Upper lobe of left lung (tissue), 6 donors: ENCODE results near the gene GPC4. TPM values are rescaled to one million over a fixed set of nuclear protein-coding genes. Genes with fewer than 3 reads are reported as not detected.

Experiments used
- ATAC-seq, 2 donors: fragments of 200-7000 bp; cut with Tn5 transposase; one replicate each; pipeline ENCODE4 v1.9.1; 2022; ENCODE audit warnings: mild to moderate bottlenecking in 2 of 2, moderate library complexity in 2 of 2; ENCODE audit not compliant: low FRiP score in 2 of 2
- DNase-seq, 2 donors: peaks; one replicate each; pipeline ENCODE4 v3.0.0-alpha.2; 2019 to 2020
- H3K27ac ChIP-seq, 4 donors: fragments of 200-600 bp; sonication (generic); one replicate each; pipeline ENCODE4 v1.5.1; 2016 to 2019
- H3K27me3 ChIP-seq, 4 donors: fragments of 200-600 bp; sonication (generic); one replicate each; pipeline ENCODE4 v1.5.1; 2017 to 2019
- H3K36me3 ChIP-seq, 4 donors: fragments of 200-600 bp; sonication (generic); one replicate each; pipeline ENCODE4 v1.5.1; 2016 to 2019
- H3K4me1 ChIP-seq, 4 donors: fragments of 200-600 bp; sonication (generic); one replicate each; pipeline ENCODE4 v1.5.1; 2018 to 2019
- H3K4me3 ChIP-seq, 4 donors: fragments of 200-600 bp; sonication (generic); one replicate each; pipeline ENCODE4 v1.5.1; 2017 to 2019; ENCODE audit warnings: mild to moderate bottlenecking in 2 of 4, moderate library complexity in 1 of 4
- H3K9me3 ChIP-seq, 4 donors: fragments of 200-600 bp; sonication (generic); one replicate each; pipeline ENCODE4 v1.5.1; 2018 to 2019
- CTCF ChIP-seq, 6 experiments: fragments of 450-650 bp in 4 of 6; fragments of 200-600 bp in 2 of 6; sonication (generic) in 2 of 6; IDR thresholded peaks; one replicate each; pipeline ENCODE4 v1.5.1; 2016 to 2019; ENCODE audit warnings: antibody characterized with exemption in 6 of 6
- EP300 ChIP-seq, 4 donors: sonication (generic); formaldehyde crosslinking; IDR thresholded peaks; one replicate each; pipeline ENCODE4 v1.5.1; 2017; ENCODE audit warnings: antibody characterized with exemption in 4 of 4, control low read depth in 2 of 4
- POLR2A ChIP-seq, 4 donors: fragments of 450-650 bp; IDR thresholded peaks; one replicate each; pipeline ENCODE4 v1.5.1; 2016 to 2017; ENCODE audit warnings: antibody characterized with exemption in 4 of 4, mild to moderate bottlenecking in 2 of 4
- POLR2AphosphoS5 ChIP-seq, 2 donors: sonication (generic); formaldehyde crosslinking; IDR thresholded peaks; one replicate each; pipeline ENCODE4 v1.5.1; 2017; ENCODE audit warnings: antibody characterized with exemption in 2 of 2
- WGBS, 2 donors: methylation state at CpG; one replicate each; pipeline ENCODE4 v1.1.5; 2017 to 2018; 5-methylcytosine and 5-hydroxymethylcytosine counted together
- total RNA-seq, 6 donors: library from RNA; depleted of rRNA in 4 of 6; stranded (reverse); fragments of >200 nt in 4 of 6; gene quantifications; one replicate each; pipeline versions ENCODE4 v1.1.0 to v1.2.1, GENCODE V29; 2016 to 2021
- donor health status: DM: no; HTN: no; CAD: no; lungs with moderate emphysema.
- donor health status: DM: no; HTN: yes; CAD: no; lungs with severe emphysema.

Gene GPC4
- total RNA-seq, 6 donors from 2014 or later: 18.5 to 59.2 (median 32.6) TPM

- Histone ChIP-seq H3K9me3 (no peaks in the 10 kb centered on the region), H3K4me3 (no peak overlapping the region), H3K4me1 (no peaks in the 10 kb centered on the region), H3K27me3 (no peaks in the 10 kb centered on the region), H3K36me3 (no peaks in the 10 kb centered on the region), H3K27ac (no peak overlapping the region)
- ATAC-seq (no peak), DNase-seq (no peak)
- 43 to 55% methylated on average over 4 to 5 of the region's 5 CpGs for WGBS, 2 donors
- TF ChIP-seq CTCF (IDR thresholded peaks at IDR 0.05) (no peak), POLR2A (IDR thresholded peaks at IDR 0.05) (no peak), POLR2AphosphoS5 (IDR thresholded peaks at IDR 0.05) (no peak), EP300 (IDR thresholded peaks at IDR 0.05) (no peak)
Observed at GRCh38 chrX:133390676-133391075, 24.6 kb downstream of the GPC4 start.

- TF ChIP-seq CTCF (IDR thresholded peaks at IDR 0.05) (no peak), EP300 (IDR thresholded peaks at IDR 0.05) (no peak), POLR2A (IDR thresholded peaks at IDR 0.05) (no peak), POLR2AphosphoS5 (IDR thresholded peaks at IDR 0.05) (no peak)
- ATAC-seq: no peak
- Histone ChIP-seq H3K27me3 (no peaks in the 10 kb centered on the region), H3K36me3 (no peaks in the 10 kb centered on the region), H3K4me3 (no peak overlapping the region), H3K4me1 (no peaks in the 10 kb centered on the region), H3K9me3 (no peaks in the 10 kb centered on the region), H3K27ac (no peak overlapping the region)
- 83 to 86% methylated on average over 5 to 6 of the region's 6 CpGs for WGBS, 2 donors
- no peak for DNase-seq
Observed at GRCh38 chrX:133389975-133390374, 25.3 kb downstream of the GPC4 start.

- H3K4me1 ChIP-seq: no peaks in the 10 kb centered on the region
- no peak for DNase-seq
- TF ChIP-seq POLR2A (IDR thresholded peaks at IDR 0.05) (no peak), EP300 (IDR thresholded peaks at IDR 0.05) (no peak), CTCF (IDR thresholded peaks at IDR 0.05) (no peak), POLR2AphosphoS5 (IDR thresholded peaks at IDR 0.05) (no peak)
- no peak overlapping the region for H3K27ac ChIP-seq
- no peaks in the 10 kb centered on the region for H3K27me3 ChIP-seq
- WGBS, 2 donors: 70 to 83% methylated on average over 4 to 6 of the region's 6 CpGs
- H3K9me3 ChIP-seq: no peaks in the 10 kb centered on the region
- H3K36me3 ChIP-seq: no peaks in the 10 kb centered on the region
- no peak overlapping the region for H3K4me3 ChIP-seq
- ATAC-seq: no peak
Observed at GRCh38 chrX:133384454-133384853, 30.8 kb downstream of the GPC4 start.

- H3K27ac ChIP-seq: no peak overlapping the region
- no peak overlapping the region for H3K4me3 ChIP-seq
- H3K36me3 ChIP-seq: no peaks in the 10 kb centered on the region
- ATAC-seq (no peak), DNase-seq (no peak)
- H3K4me1 ChIP-seq: no peaks in the 10 kb centered on the region
- H3K27me3 ChIP-seq: no peaks in the 10 kb centered on the region
- 74 to 88% methylated on average over 10 of the region's 10 CpGs for WGBS, 2 donors
- TF ChIP-seq POLR2A (IDR thresholded peaks at IDR 0.05): no peak
- no peak for TF ChIP-seq EP300 (IDR thresholded peaks at IDR 0.05)
- no peak for TF ChIP-seq CTCF (IDR thresholded peaks at IDR 0.05)
- no peak for TF ChIP-seq POLR2AphosphoS5 (IDR thresholded peaks at IDR 0.05)
- no peaks in the 10 kb centered on the region for H3K9me3 ChIP-seq
Observed at GRCh38 chrX:133380711-133381619, 34.3 kb downstream of the GPC4 start.

GRCh38 chrX:133376422-133376821 is 38.9 kb downstream of the GPC4 start:
- Histone ChIP-seq H3K4me3 (no peak overlapping the region), H3K27ac (no peak overlapping the region), H3K27me3 (no peaks in the 10 kb centered on the region), H3K9me3 (no peaks in the 10 kb centered on the region), H3K36me3 (no peaks in the 10 kb centered on the region), H3K4me1 (no peaks in the 10 kb centered on the region)
- WGBS, 2 donors: 78 to 100% methylated on average over 2 to 3 of the region's 3 CpGs
- no peak for TF ChIP-seq POLR2AphosphoS5 (IDR thresholded peaks at IDR 0.05)
- TF ChIP-seq EP300 (IDR thresholded peaks at IDR 0.05): no peak
- TF ChIP-seq POLR2A (IDR thresholded peaks at IDR 0.05): no peak
- TF ChIP-seq CTCF (IDR thresholded peaks at IDR 0.05): no peak
- no peak for ATAC-seq
- DNase-seq: no peak
